Nephron (organoid): Measurements from ENCODE around the gene KCNG1.
"Not testable (repeated sequence)": the region's sequence is repeated elsewhere in the genome, so short reads cannot be mapped to it uniquely, and the experiment has no call there.

ENCODE experiments used
- H3K27ac Mint-ChIP-seq, 3 experiments: 2 replicates each; pipeline ENCODE4 v1.8.0; 2020; ENCODE audit warnings: mixed read lengths in 3 of 3, mild to moderate bottlenecking in 2 of 3, moderate library complexity in 1 of 3
- H3K27me3 Mint-ChIP-seq: 2 replicates; pipeline ENCODE4 v1.8.0; 2021; ENCODE audit warnings: low read depth, mild to moderate bottlenecking, moderate library complexity, mixed read lengths
- H3K36me3 Mint-ChIP-seq: 2 replicates; pipeline ENCODE4 v1.8.0; 2020; ENCODE audit warnings: low read depth, mixed read lengths
- H3K4me1 Mint-ChIP-seq: 2 replicates; pipeline ENCODE4 v1.8.0; 2020; ENCODE audit warnings: mixed read lengths
- H3K4me3 Mint-ChIP-seq, 3 experiments: 2 replicates each; pipeline ENCODE4 v1.8.0; 2020; ENCODE audit warnings: mild to moderate bottlenecking in 3 of 3, mixed read lengths in 3 of 3, moderate library complexity in 2 of 3
- H3K9me3 Mint-ChIP-seq: 2 replicates; pipeline ENCODE4 v1.8.0; 2020; ENCODE audit warnings: mixed read lengths
- CTCF ChIP-seq, 3 experiments: fragments of 200-600 bp; sonication (generic); IDR thresholded peaks; one replicate each; pipeline ENCODE4 v1.5.0; 2021; ENCODE audit warnings: antibody characterized with exemption in 3 of 3; ENCODE audit not compliant: unreplicated experiment in 3 of 3

Gene KCNG1

DNA sequence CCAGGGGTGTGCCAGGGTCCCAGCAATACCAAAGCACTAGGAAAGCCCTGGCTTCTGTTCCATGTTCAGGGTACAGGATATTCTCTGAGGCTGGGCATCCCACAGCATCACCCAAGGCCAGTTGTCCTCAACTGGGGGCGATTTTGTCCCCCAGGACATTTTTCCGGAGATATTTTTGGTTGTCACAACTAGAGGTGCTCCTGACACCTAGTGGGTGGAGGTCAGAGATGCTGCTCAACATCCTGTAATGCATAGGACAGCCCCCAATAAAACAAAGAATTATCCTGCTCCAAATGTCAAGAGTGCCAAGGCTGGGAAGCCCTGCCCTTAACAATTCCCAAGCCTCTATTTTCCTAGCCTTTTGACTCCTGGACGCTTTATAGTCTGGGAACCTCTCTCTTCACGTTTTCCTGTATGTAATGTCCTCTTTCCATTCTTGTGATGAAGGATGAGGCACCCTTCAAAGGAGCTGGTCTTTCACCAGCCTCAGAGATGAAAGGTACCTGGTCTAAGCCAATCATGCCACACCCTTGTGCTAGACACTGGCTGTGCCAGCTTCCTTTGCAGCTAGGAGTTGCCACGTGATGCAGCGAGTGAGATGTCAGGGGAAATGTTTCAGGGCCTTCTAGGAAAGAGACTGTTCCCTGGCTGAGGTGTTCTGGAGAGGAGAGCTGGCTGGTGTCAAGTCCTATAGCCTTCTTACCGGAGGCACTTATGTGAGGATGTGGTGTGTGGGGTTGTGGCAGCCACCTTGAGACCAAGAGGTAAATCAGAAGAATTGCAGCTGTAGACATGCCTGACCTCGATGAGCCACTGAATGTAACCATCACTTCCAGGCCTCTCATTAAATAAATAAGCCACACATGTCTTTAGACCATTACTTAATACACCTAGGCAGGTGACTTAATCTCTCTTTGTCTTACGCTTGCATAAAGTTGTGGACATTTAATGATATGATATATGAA is 23.4 kb upstream of the KCNG1 start:
- H3K27ac Mint-ChIP-seq, result no peak overlapping the region
- H3K9me3 Mint-ChIP-seq, result peaks cover 2% of the 10 kb centered on the region
- H3K27me3 Mint-ChIP-seq, result no peaks in the 10 kb centered on the region
- TF ChIP-seq CTCF (IDR thresholded peaks at IDR 0.05; ENCODE audit: unreplicated experiment in 3 of 3), result no peak
- no peaks in the 10 kb centered on the region for H3K36me3 Mint-ChIP-seq
- peaks cover 4% of the 10 kb centered on the region for H3K4me1 Mint-ChIP-seq
- no peak overlapping the region for H3K4me3 Mint-ChIP-seq

- H3K36me3 Mint-ChIP-seq, H3K4me3 Mint-ChIP-seq, H3K9me3 Mint-ChIP-seq, H3K4me1 Mint-ChIP-seq, H3K27ac Mint-ChIP-seq, H3K27me3 Mint-ChIP-seq: not testable (repeated sequence)
These were observed 22.6 kb upstream of the KCNG1 start for GRCh38 chr20:51045492-51045891.

DNA sequence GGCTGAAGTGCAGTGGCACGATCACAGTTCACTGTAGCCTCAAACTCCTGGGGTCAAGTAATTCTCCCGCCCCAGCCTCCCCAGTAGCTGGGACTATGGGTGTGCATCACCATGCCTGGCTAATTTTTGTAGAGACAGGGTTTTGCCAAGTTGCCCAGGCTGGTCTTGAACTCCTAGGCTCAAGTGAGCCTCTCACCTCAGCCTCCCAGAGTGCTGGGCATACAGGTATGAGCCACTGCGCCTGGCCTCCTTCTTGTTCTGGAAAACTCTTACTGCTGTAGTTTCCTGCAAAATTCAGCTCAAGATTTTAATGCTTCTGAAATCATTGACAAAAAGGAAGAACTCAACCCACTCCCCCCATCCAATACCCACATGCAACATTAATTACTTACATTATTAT is 21.9 kb upstream of the KCNG1 start:
- H3K27ac Mint-ChIP-seq, result no peak overlapping the region
- H3K4me1 Mint-ChIP-seq, result no peaks in the 10 kb centered on the region
- H3K36me3 Mint-ChIP-seq, result no peaks in the 10 kb centered on the region
- H3K9me3 Mint-ChIP-seq, result peaks cover 2% of the 10 kb centered on the region
- no peak for TF ChIP-seq CTCF (IDR thresholded peaks at IDR 0.05; ENCODE audit: unreplicated experiment in 3 of 3)
- no peaks in the 10 kb centered on the region for H3K27me3 Mint-ChIP-seq
- H3K4me3 Mint-ChIP-seq, result no peak overlapping the region

- Mint-ChIP-seq H3K9me3 (peaks cover 2% of the 10 kb centered on the region), H3K36me3 (no peaks in the 10 kb centered on the region), H3K4me1 (no peaks in the 10 kb centered on the region), H3K27ac (no peak overlapping the region), H3K4me3 (no peak overlapping the region), H3K27me3 (no peaks in the 10 kb centered on the region)
- TF ChIP-seq CTCF (IDR thresholded peaks at IDR 0.05; ENCODE audit: unreplicated experiment in 3 of 3), result no peak
These were observed 20.9 kb upstream of the KCNG1 start for GRCh38 chr20:51043811-51044210.

DNA sequence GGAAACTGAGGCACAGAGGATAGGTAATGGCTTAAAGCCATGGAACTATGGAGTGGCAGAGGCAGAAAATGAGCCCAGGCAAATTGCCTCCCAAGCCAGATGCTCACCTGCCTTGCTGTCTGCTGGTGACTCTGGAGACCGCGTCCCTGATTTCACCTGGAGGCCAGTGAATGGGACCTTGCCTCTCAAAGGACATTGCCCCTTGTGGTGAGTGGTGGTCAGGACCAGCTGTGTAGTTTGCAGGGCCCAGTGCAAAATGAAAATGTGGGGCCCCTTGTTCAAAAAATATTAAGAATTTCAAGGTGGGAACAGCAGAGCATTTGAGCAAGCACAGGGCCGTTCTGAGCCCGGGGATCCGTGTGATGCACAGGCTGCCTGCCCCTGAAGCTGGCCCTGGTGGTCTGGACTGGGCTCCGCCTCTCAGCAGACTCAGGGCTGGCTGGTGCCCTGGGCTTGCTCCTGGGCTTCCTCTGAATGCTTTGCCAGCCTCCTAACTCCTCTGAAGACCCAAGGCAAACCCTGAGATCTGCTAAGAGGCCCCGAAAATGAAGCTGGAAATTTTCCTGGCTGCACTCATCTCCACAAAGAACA is 19.8 kb upstream of the KCNG1 start:
- no peak overlapping the region for H3K27ac Mint-ChIP-seq

More for the DNA sequence above, 19.8 kb upstream of the KCNG1 start:
- Mint-ChIP-seq H3K36me3 (no peaks in the 10 kb centered on the region), H3K4me1 (no peaks in the 10 kb centered on the region), H3K27me3 (no peaks in the 10 kb centered on the region), H3K4me3 (no peak overlapping the region), H3K9me3 (peaks cover 2% of the 10 kb centered on the region)
- TF ChIP-seq CTCF (IDR thresholded peaks at IDR 0.05; ENCODE audit: unreplicated experiment in 3 of 3), result peak; percentile 12 to 37 (median 19)
